Progenitor cell of endocrine pancreas (in vitro differentiated cells): ENCODE results near the gene CDH11. TPM values are rescaled to one million over a fixed set of nuclear protein-coding genes. Genes with fewer than 3 reads are reported as not detected.

Experiments
- DNase-seq: peaks from one replicate; pipeline ENCODE4 v3.0.0; 2021; ENCODE audit warnings: low spot score; ENCODE audit not compliant: unreplicated experiment
- H3K27ac Mint-ChIP-seq: 2 replicates; pipeline ENCODE4 v1.8.0; 2021; ENCODE audit warnings: mild to moderate bottlenecking, moderate library complexity, mixed read lengths
- H3K27me3 Mint-ChIP-seq: 2 replicates; pipeline ENCODE4 v1.8.0; 2021; ENCODE audit warnings: mixed read lengths
- H3K36me3 Mint-ChIP-seq: 2 replicates; pipeline ENCODE4 v1.8.0; 2022; ENCODE audit warnings: mixed read lengths; ENCODE audit not compliant: insufficient read depth
- H3K4me1 Mint-ChIP-seq: 2 replicates; pipeline ENCODE4 v1.8.0; 2021; ENCODE audit warnings: low read depth, mixed read lengths
- H3K4me3 Mint-ChIP-seq: 2 replicates; pipeline ENCODE4 v1.8.0; 2021; ENCODE audit warnings: low read depth, mild to moderate bottlenecking, moderate library complexity, mixed read lengths
- H3K9me3 Mint-ChIP-seq: 2 replicates; pipeline ENCODE4 v1.8.0; 2021; ENCODE audit warnings: low read depth, mixed read lengths
- total RNA-seq: library from RNA; stranded (reverse); gene quantifications from 2 replicates; pipeline ENCODE4 v1.2.1, GENCODE V29; 2021
- TF ChIP-seq, protein P1 (sequence below): fragments of 200-600 bp; sonication (generic); IDR thresholded peaks from one replicate; pipeline ENCODE4 v1.5.0; 2021; ENCODE audit warnings: antibody characterized with exemption, mild to moderate bottlenecking; ENCODE audit not compliant: unreplicated experiment

CDH11 gene
- total RNA-seq, 1 donor from 2014 or later, result 6.0 TPM

DNA sequence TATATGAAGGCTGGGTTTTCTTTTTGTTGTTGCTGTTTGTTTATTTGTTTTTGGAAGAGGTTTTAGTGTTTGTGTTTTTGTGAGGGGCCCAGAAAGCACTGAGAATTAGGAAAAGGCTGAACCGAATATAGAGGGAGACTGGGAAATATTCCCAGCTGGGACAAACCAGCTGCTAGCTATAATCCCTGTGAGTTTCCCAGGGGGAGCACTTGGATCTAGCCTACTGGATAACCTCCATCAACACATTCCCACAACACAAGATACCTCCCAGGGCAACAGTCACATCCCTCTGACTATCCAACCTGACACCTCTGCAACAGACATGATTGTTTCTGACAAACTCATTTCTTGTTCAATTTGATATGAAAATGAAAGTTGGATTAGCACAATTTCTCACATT, 16.7 kb downstream of the CDH11 start:
- TF ChIP-seq, protein P1, sequence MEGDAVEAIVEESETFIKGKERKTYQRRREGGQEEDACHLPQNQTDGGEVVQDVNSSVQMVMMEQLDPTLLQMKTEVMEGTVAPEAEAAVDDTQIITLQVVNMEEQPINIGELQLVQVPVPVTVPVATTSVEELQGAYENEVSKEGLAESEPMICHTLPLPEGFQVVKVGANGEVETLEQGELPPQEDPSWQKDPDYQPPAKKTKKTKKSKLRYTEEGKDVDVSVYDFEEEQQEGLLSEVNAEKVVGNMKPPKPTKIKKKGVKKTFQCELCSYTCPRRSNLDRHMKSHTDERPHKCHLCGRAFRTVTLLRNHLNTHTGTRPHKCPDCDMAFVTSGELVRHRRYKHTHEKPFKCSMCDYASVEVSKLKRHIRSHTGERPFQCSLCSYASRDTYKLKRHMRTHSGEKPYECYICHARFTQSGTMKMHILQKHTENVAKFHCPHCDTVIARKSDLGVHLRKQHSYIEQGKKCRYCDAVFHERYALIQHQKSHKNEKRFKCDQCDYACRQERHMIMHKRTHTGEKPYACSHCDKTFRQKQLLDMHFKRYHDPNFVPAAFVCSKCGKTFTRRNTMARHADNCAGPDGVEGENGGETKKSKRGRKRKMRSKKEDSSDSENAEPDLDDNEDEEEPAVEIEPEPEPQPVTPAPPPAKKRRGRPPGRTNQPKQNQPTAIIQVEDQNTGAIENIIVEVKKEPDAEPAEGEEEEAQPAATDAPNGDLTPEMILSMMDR, result no peak
- Mint-ChIP-seq H3K36me3 (no peaks in the 10 kb centered on the region), H3K4me3 (no peak overlapping the region)

DNA sequence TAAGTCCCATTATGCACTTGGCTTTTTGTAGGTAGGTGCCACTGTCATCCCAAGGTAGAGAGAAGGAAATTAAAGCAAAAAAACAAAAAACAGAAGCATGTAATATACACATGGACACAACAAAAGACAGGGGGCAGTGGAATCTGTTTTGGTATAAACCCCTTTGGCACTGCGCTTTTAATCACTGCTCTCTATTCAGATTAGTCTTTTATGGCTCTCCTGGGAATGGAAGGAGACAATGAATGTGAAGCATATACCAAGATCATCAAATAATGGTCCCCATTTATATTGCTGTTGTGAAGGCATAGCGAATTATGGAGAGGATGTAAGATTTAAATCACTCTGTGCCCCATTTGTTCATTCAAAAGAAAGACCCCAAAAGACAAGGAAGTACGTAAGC, 17.4 kb downstream of the CDH11 start:
- Mint-ChIP-seq H3K27me3 (no peaks in the 10 kb centered on the region), H3K36me3 (no peaks in the 10 kb centered on the region), H3K4me1 (no peaks in the 10 kb centered on the region), H3K27ac (no peak overlapping the region), H3K9me3 (no peaks in the 10 kb centered on the region), H3K4me3 (no peak overlapping the region)
- DNase-seq, result no peak
- TF ChIP-seq, protein P1, result no peak

More for the DNA sequence above, 16.7 kb downstream of the CDH11 start:
- no peak for DNase-seq
- no peaks in the 10 kb centered on the region for H3K27me3 Mint-ChIP-seq
- H3K4me1 Mint-ChIP-seq, result no peaks in the 10 kb centered on the region
- no peak overlapping the region for H3K27ac Mint-ChIP-seq
- H3K9me3 Mint-ChIP-seq, result no peaks in the 10 kb centered on the region

DNA sequence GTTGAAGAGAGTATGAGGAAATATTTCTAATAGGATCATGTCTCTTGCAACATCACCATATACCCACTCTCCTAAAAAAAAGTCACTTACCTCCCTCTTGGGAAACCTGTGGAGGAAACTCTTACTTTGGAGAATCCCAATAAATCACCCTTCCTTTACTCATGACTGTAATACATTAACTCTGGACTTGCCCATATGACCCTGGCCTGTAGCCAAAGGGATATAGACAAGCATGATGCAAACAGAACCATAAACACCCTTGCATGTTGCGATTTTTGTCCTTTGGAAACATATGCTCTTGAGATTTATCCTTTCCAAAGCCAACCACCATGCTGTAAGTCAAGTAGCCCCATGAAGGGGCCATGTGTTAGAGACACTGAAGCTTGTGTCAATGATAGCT, 19.5 kb downstream of the CDH11 start:
- DNase-seq, result no peak
- no peak overlapping the region for H3K4me3 Mint-ChIP-seq
- H3K4me1 Mint-ChIP-seq, result no peaks in the 10 kb centered on the region
- H3K36me3 Mint-ChIP-seq, result no peaks in the 10 kb centered on the region
- H3K27me3 Mint-ChIP-seq, result no peaks in the 10 kb centered on the region
- H3K27ac Mint-ChIP-seq, result no peak overlapping the region
- no peaks in the 10 kb centered on the region for H3K9me3 Mint-ChIP-seq
- TF ChIP-seq, protein P1, result no peak

DNA sequence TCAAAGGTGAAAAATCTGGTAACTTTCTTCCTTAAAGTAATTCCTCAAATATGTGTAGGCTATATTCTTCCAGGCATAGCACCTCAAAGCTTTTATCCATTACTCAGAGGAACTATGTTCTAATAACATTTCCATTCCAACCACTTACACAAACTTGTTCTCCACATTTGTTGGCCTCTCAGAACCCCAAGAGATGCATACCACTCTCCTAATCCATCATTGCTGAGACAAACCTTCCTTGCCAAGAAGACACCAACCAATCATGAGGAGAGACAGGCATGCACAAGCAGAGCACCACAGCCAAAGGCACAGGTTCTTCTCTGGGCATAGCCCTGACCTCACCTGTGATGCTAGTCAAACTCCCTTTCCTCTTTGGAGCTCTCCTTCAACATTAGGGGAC, 20.9 kb downstream of the CDH11 start:
- H3K27ac Mint-ChIP-seq, result peak overlapping the region; percentile 33
- no peak for DNase-seq
- H3K9me3 Mint-ChIP-seq, result no peaks in the 10 kb centered on the region
- H3K27me3 Mint-ChIP-seq, result no peaks in the 10 kb centered on the region
- H3K4me1 Mint-ChIP-seq, result no peaks in the 10 kb centered on the region
- no peak overlapping the region for H3K4me3 Mint-ChIP-seq
- TF ChIP-seq, protein P1, result no peak
- H3K36me3 Mint-ChIP-seq, result no peaks in the 10 kb centered on the region

DNA sequence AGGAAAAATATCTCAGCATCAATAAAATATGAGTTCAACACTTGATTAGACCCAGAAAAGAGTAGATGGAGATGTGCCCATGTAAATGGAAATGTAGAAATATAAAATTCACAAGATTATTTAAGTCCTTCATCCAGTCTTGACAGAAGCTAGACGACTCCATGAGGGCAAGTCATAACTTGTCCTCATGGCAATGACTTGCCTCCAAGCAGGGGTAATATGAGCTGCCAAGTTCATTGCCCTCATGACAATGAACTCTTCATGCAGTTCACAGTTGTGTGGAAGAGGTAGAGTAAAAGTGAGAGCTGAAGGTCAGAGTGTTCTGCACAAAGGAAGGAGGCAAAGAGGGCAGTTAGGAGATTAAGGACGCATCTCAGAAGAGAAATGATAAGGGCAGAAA, 22.3 kb downstream of the CDH11 start:
- TF ChIP-seq, protein P1, result no peak
- H3K36me3 Mint-ChIP-seq, result no peaks in the 10 kb centered on the region
- H3K4me1 Mint-ChIP-seq, result no peaks in the 10 kb centered on the region
- no peaks in the 10 kb centered on the region for H3K9me3 Mint-ChIP-seq
- DNase-seq, result no peak
- H3K4me3 Mint-ChIP-seq, result no peak overlapping the region
- no peaks in the 10 kb centered on the region for H3K27me3 Mint-ChIP-seq
- no peak overlapping the region for H3K27ac Mint-ChIP-seq
